Stomach (tissue), 4 donors: ENCODE measurements around the gene KLHL29.

Experiments
- EP300 ChIP-seq: sonication (generic); formaldehyde crosslinking; IDR thresholded peaks from one replicate; pipeline ENCODE4 v1.6.1; 2017; ENCODE audit warnings: antibody characterized with exemption
- POLR2A ChIP-seq, 4 donors: fragments of 450-650 bp; IDR thresholded peaks; one replicate each; pipeline ENCODE4 v1.6.1; 2016; ENCODE audit warnings: antibody characterized with exemption in 4 of 4, control low read depth in 2 of 4, mild to moderate bottlenecking in 1 of 4, moderate library complexity in 1 of 4
- POLR2AphosphoS5 ChIP-seq, 3 donors: sonication (generic); formaldehyde crosslinking; IDR thresholded peaks; one replicate each; pipeline ENCODE4 v1.6.1; 2016; ENCODE audit warnings: antibody characterized with exemption in 3 of 3
- TF ChIP-seq, protein P1 (sequence below), 7 experiments: fragments of 450-650 bp in 4 of 7; fragments of 200-600 bp in 3 of 7; sonication (generic) in 3 of 7; IDR thresholded peaks; one replicate each; pipeline ENCODE4 v1.5.1; 2016 to 2019; ENCODE audit warnings: antibody characterized with exemption in 7 of 7, control low read depth in 2 of 7, mild to moderate bottlenecking in 1 of 7

DNA sequence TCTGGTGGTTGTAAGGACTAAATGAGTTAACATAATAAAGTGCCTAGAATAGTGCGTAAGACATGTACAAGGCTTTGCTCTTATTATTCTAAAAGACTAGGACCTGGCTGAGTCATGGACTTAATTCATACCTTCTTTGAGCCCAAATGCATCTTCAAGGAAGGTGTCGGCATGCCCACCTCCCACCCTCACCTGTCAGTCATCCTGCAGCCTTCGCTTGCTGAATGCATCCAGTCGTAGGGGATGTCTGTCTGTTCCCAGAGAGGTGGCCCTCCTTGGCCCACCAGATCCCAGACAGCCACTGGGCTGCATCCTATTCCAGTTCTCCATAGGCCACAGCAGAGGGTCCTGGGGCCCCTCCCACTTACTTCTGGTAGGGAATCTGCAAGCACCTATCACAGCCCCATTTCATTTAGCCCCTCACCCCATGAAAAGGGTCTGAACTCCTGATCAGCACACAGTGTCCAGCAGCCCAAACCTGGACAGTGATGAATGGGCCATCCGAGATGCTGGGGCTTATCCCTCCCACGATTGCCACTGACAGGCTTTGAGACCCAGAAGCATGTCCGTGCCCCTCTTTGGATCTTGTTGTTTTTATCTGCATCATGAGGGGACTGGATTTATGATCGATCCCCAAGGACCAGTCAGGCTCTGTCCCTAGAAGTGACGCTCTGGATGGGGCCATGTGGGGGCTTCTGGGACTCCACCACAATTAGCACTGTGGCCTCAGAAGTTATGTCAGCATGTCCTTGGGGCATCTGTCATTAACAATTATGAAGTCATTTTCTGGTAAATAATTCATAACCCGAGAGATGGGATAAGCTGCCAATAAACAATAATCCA lies 101.1 kb downstream of the KLHL29 start:
- TF ChIP-seq POLR2A (IDR thresholded peaks at IDR 0.05) = no peak
- TF ChIP-seq, protein P1, sequence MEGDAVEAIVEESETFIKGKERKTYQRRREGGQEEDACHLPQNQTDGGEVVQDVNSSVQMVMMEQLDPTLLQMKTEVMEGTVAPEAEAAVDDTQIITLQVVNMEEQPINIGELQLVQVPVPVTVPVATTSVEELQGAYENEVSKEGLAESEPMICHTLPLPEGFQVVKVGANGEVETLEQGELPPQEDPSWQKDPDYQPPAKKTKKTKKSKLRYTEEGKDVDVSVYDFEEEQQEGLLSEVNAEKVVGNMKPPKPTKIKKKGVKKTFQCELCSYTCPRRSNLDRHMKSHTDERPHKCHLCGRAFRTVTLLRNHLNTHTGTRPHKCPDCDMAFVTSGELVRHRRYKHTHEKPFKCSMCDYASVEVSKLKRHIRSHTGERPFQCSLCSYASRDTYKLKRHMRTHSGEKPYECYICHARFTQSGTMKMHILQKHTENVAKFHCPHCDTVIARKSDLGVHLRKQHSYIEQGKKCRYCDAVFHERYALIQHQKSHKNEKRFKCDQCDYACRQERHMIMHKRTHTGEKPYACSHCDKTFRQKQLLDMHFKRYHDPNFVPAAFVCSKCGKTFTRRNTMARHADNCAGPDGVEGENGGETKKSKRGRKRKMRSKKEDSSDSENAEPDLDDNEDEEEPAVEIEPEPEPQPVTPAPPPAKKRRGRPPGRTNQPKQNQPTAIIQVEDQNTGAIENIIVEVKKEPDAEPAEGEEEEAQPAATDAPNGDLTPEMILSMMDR (IDR thresholded peaks at IDR 0.05) = no peak
- TF ChIP-seq POLR2AphosphoS5 (IDR thresholded peaks at IDR 0.05) = no peak
- no peak for TF ChIP-seq EP300
